Measurements from ENCODE around the gene PANK2.
A peak's percentile ranks its signal among the peaks of the same experiment; 100 is the strongest.
"Not testable (repeated sequence)": the region's sequence is repeated elsewhere in the genome, so short reads cannot be mapped to it uniquely, and the experiment has no call there.

Gene PANK2

DNA sequence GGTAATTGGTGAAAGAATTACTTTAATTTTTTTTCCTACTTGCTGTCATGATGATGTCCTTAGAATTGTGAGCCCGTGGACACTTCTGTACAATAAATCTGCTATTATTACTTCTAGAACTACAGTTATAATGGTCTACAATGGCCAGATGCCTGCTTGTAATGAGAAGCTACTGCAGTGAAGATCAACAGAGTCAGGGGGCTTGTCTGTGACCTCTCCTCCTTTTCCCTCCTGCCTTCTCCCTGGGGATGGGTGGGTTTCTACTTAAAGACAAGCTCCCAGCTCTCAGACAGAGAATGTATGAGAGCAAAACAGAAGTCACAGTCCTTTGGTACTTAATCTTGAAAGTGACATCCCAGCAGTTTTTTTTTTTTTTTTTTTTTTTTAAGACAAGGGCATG is 13.2 kb upstream of the PANK2 start:
- Histone ChIP-seq H2AFZ (ENCODE audit: low read depth, low read length) (no peak overlapping the region), H3K4me3 (ENCODE audit: low read length) (no peak overlapping the region), H3K36me3 (replicated peaks; ENCODE audit: low read depth, low read length) (peaks cover 26% of the 10 kb centered on the region), H3K4me2 (ENCODE audit: low read length) (no peak overlapping the region), H4K20me1 (ENCODE audit: insufficient read depth, low read length) (peaks cover 18% of the 10 kb centered on the region), H3K27ac (ENCODE audit: low read length) (no peak overlapping the region), H3K79me2 (ENCODE audit: low read length) (no peaks in the 10 kb centered on the region), H3K4me1 (ENCODE audit: low read length) (peaks cover 12% of the 10 kb centered on the region), H3K27me3 (ENCODE audit: low read depth, low read length) (no peaks in the 10 kb centered on the region), H3K9me3 (ENCODE audit: insufficient read depth, low read length) (no peaks in the 10 kb centered on the region), H3K9ac (ENCODE audit: low read length) (no peak overlapping the region)
- no peak for TF ChIP-seq EZH2phosphoT487 (IDR thresholded peaks at IDR 0.05; ENCODE audit: low read depth)

- Histone ChIP-seq H3K9ac (ENCODE audit: low read length) (no peak overlapping the region), H4K20me1 (ENCODE audit: insufficient read depth, low read length) (peaks cover 18% of the 10 kb centered on the region), H3K79me2 (ENCODE audit: low read length) (no peaks in the 10 kb centered on the region), H3K4me2 (ENCODE audit: low read length) (no peak overlapping the region), H2AFZ (ENCODE audit: low read depth, low read length) (no peak overlapping the region), H3K27ac (ENCODE audit: low read length) (no peak overlapping the region), H3K27me3 (ENCODE audit: low read depth, low read length) (no peaks in the 10 kb centered on the region), H3K36me3 (replicated peaks; ENCODE audit: low read depth, low read length) (peaks cover 20% of the 10 kb centered on the region), H3K4me3 (ENCODE audit: low read length) (no peak overlapping the region), H3K4me1 (ENCODE audit: low read length) (peaks cover 12% of the 10 kb centered on the region), H3K9me3 (ENCODE audit: insufficient read depth, low read length) (no peaks in the 10 kb centered on the region)
- TF ChIP-seq EZH2phosphoT487 (IDR thresholded peaks at IDR 0.05; ENCODE audit: low read depth): no peak
- TF ChIP-seq, protein P1, sequence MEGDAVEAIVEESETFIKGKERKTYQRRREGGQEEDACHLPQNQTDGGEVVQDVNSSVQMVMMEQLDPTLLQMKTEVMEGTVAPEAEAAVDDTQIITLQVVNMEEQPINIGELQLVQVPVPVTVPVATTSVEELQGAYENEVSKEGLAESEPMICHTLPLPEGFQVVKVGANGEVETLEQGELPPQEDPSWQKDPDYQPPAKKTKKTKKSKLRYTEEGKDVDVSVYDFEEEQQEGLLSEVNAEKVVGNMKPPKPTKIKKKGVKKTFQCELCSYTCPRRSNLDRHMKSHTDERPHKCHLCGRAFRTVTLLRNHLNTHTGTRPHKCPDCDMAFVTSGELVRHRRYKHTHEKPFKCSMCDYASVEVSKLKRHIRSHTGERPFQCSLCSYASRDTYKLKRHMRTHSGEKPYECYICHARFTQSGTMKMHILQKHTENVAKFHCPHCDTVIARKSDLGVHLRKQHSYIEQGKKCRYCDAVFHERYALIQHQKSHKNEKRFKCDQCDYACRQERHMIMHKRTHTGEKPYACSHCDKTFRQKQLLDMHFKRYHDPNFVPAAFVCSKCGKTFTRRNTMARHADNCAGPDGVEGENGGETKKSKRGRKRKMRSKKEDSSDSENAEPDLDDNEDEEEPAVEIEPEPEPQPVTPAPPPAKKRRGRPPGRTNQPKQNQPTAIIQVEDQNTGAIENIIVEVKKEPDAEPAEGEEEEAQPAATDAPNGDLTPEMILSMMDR (IDR thresholded peaks at IDR 0.05; ENCODE audit: low read depth, low read length): no peak
Observed at GRCh38 chr20:3876676-3877075, 12.5 kb upstream of the PANK2 start.

GRCh38 chr20:3878921-3879274 is 10.3 kb upstream of the PANK2 start:
- H3K4me2 ChIP-seq (ENCODE audit: low read length); H3K79me2 ChIP-seq (ENCODE audit: low read length); H3K4me3 ChIP-seq (ENCODE audit: low read length): not testable (repeated sequence)

GRCh38 chr20:3885715-3886114 is 3.5 kb upstream of the PANK2 start:
- H3K9ac ChIP-seq (ENCODE audit: low read length): no peak overlapping the region
- H4K20me1 ChIP-seq (ENCODE audit: insufficient read depth, low read length): peaks cover 8% of the 10 kb centered on the region
- H3K9me3 ChIP-seq (ENCODE audit: insufficient read depth, low read length): no peaks in the 10 kb centered on the region
- peaks cover 7% of the 10 kb centered on the region for H3K36me3 ChIP-seq (replicated peaks; ENCODE audit: low read depth, low read length)
- no peak for TF ChIP-seq EZH2phosphoT487 (IDR thresholded peaks at IDR 0.05; ENCODE audit: low read depth)
- TF ChIP-seq, protein P1 (IDR thresholded peaks at IDR 0.05; ENCODE audit: low read depth, low read length): no peak
- H3K4me3 ChIP-seq (ENCODE audit: low read length): no peak overlapping the region
- H3K79me2 ChIP-seq (ENCODE audit: low read length): peaks cover 33% of the 10 kb centered on the region
- H3K27ac ChIP-seq (ENCODE audit: low read length): no peak overlapping the region
- H3K4me1 ChIP-seq (ENCODE audit: low read length): peaks cover 7% of the 10 kb centered on the region
- H2AFZ ChIP-seq (ENCODE audit: low read depth, low read length): no peak overlapping the region
- no peak overlapping the region for H3K4me2 ChIP-seq (ENCODE audit: low read length)
- no peaks in the 10 kb centered on the region for H3K27me3 ChIP-seq (ENCODE audit: low read depth, low read length)

More at GRCh38 chr20:3878921-3879274, 10.3 kb upstream of the PANK2 start:
- H2AFZ ChIP-seq (ENCODE audit: low read depth, low read length); H3K27me3 ChIP-seq (ENCODE audit: low read depth, low read length); H3K27ac ChIP-seq (ENCODE audit: low read length); H3K9ac ChIP-seq (ENCODE audit: low read length); H3K36me3 ChIP-seq (replicated peaks; ENCODE audit: low read depth, low read length); H4K20me1 ChIP-seq (ENCODE audit: insufficient read depth, low read length); H3K9me3 ChIP-seq (ENCODE audit: insufficient read depth, low read length); H3K4me1 ChIP-seq (ENCODE audit: low read length): not testable (repeated sequence)

- 0 out of 2 replicates have a peak overlapping the region, but pooled peaks have one; percentile 53 for H2AFZ ChIP-seq (ENCODE audit: low read depth, low read length)
- H3K4me3 ChIP-seq (ENCODE audit: low read length): peak overlapping the region; percentile 93
- peaks cover 56% of the 10 kb centered on the region for H3K79me2 ChIP-seq (ENCODE audit: low read length)
- peaks cover 32% of the 10 kb centered on the region for H4K20me1 ChIP-seq (ENCODE audit: insufficient read depth, low read length)
- peaks cover 27% of the 10 kb centered on the region for H3K36me3 ChIP-seq (replicated peaks; ENCODE audit: low read depth, low read length)
- H3K27me3 ChIP-seq (ENCODE audit: low read depth, low read length): no peaks in the 10 kb centered on the region
- no peaks in the 10 kb centered on the region for H3K9me3 ChIP-seq (ENCODE audit: insufficient read depth, low read length)
- H3K9ac ChIP-seq (ENCODE audit: low read length): peak overlapping the region; percentile 95
- H3K4me2 ChIP-seq (ENCODE audit: low read length): peak overlapping the region; percentile 71
- no peak for TF ChIP-seq EZH2phosphoT487 (IDR thresholded peaks at IDR 0.05; ENCODE audit: low read depth)
- TF ChIP-seq, protein P1 (IDR thresholded peaks at IDR 0.05; ENCODE audit: low read depth, low read length): no peak
- peaks cover 20% of the 10 kb centered on the region for H3K4me1 ChIP-seq (ENCODE audit: low read length)
- peak overlapping the region; percentile 72 for H3K27ac ChIP-seq (ENCODE audit: low read length)
Observed at GRCh38 chr20:3887876-3888620, 1.1 kb upstream of the PANK2 start.
